Activated CD4-positive, alpha-beta T cell treated with anti-CD3 and anti-CD28 coated beads for 4 hours (primary cell): ENCODE results near the gene ABCA4.

ENCODE experiments used
- DNase-seq, 2 donors: peaks; one replicate each; pipeline ENCODE4 v3.0.0-alpha.2; 2020

Gene ABCA4

DNA sequence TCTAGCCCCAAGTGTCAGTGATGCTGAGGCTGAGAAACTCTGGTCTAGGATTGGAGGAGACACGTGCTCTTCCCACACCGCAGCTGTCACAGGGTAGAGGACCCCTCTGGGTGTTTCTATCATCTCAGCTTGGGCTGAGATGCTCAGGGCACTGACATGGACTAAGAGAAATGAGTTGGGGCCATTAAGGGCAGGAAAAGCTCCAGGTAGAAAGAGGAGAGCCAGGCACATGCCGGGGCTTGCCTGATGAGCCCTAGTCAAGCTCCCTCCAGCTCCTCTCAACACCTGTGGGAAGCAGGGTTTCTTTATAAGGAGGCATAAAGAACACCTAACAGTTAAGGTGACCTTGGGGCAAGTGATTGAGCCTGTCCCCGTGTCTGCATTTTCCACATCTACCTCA lies 17.3 kb downstream of the ABCA4 start:
- DNase-seq: no peak

DNA sequence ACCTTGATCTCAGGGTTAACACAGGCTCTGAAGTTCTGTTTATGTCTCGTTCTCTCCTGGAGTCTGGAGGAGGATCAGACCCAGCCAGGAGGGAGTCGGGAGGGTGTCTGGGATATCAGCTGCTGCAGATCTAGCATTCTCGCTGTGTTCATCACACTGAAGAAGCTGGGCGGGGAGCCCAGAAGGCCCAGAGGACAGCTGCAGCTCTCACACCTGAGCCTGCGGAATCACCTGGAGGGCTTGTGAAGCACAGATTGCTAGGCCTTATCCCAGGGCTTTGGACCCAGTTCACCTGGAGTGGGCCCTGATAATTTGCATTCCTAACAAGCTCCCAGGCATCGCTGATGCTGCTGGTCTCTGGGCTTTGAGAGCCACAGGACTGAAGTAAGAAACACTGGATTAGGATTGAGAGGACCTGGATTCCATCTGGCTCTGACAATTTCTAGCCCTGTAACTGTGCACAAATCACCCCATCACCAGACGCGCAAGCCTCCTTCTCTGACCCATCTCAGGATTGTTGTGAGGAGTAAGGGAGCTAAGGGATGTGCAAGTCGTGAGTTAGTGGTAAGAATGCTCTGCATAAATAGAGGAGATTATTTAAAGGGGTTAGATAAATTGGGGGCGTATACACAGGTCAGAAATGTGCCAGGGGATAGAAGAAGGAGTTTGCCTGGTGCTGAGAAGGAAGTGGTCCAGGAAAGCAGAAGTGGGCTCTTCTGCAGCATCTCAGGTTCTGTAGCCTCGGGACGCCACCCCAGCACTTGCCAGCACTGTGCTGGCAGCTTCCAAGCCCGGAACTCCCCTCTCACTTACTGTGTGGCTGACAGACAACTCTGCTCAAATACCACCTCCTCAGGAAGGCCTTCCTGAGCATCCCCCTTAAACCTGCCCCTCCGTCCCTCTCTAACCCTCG lies 19.1 kb downstream of the ABCA4 start:
- DNase-seq: no peak

DNA sequence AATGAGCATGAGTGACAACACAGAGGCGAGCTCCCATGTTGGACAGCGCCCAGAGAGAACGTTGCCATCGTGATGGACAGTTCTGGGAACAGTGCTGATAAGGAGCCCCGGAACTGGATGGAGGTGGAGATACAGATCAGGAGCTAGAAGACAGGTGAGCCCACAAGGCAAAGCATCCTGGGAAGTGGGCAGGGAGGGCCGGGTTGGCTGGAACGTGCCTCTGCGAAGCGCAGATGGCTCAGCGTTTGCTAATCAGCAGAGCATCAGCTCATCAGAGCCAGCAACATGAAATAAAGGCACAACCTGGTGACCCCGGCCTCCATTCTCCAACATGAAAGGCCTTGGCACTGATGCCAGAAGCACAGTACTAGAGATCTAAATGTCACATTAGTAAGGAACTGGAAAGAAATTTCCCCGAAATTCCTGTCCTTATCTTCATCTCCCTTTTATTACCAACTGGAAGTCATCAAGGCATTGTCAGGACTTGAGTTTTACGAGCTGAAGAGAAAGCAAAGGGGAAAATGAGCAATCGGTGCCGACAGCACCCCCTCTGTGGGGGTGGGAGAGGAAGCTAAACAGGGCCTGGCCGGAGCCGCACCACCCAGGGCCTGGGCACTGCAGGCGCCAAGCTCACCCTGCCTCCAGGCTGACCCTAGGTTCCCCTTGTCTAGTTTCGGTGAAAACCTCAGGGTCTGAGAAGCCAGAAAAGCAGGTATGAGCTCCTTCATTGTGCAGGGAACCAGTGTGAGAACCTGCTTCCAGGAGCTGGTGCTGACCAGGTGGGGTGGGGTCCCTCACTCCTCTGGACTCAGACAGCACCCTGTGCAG lies 19.9 kb downstream of the ABCA4 start:
- no peak for DNase-seq

DNA sequence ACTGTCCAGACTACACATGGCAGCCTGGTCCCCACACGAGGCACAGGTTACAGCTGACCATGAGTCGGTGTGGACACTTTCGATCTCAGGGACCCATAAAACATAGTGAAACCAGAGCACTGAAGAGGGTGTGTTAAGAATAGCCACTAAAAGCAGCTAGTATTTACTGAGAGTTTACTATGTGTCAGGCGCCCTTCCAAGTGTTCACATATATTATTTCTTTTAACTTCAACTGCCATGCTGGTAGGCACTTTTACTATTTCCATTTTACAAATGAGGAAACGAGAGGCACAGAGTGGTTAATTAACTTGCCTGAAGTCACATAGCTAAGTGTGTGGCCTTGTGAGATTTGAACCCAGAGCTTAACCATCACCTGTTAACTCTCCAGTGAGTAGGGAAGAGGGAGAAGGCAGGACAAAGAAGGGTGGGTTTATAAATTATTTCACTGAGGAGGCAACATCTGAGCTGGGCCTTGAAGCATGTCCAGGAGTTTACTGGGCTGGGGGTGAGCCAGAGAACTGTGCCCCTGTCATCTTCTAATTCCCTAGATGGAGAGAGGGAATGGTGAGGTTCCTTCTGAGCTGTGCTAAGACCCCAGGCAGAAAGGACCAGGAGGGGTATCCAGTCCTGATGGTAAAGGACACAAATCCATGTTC lies 20.7 kb downstream of the ABCA4 start:
- DNase-seq: no peak

DNA sequence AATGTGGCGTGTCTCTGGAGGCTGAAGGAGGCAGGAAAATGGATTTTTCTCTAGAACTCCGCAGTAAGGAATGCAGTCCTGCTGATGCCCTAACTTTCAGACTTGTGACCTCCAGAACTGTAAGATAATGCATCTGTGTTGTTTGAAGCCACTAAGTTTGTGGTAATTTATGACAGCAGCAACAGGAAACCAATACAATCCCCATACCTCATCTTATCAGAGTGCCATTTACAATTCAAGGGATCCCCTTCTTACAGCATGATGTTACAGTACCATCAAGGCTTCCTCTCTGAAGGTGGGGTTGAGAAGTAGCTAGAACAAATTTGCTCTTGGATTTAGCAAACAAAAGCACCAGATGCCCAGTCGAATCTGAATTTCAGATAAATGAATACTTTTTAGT lies 21.6 kb downstream of the ABCA4 start:
- no peak for DNase-seq

DNA sequence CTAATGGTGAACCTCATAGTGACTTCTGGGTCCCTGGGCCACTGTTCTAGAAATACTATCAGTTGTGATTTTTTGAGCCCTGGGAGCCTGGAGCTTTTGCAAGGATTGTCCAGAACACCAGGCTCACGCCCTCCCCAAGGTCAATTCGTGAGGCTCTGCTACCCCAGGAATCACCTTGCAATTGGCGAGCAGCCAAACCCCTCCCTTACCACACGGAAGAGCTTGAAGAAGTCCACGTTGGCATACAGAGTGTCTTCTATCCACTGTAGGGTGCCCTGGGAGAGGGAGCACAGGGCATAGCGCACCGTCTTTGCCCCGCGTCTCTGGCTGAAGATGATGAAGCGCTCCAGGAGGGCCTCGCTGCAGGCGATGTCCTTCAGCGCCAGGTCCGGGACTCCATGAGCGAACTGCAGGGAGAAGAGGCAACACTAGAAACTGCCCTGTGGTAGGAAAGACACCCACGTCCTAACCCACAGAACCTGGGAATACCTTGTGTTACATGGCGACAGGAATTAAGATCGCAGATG lies 22.3 kb downstream of the ABCA4 start:
- DNase-seq: no peak

DNA sequence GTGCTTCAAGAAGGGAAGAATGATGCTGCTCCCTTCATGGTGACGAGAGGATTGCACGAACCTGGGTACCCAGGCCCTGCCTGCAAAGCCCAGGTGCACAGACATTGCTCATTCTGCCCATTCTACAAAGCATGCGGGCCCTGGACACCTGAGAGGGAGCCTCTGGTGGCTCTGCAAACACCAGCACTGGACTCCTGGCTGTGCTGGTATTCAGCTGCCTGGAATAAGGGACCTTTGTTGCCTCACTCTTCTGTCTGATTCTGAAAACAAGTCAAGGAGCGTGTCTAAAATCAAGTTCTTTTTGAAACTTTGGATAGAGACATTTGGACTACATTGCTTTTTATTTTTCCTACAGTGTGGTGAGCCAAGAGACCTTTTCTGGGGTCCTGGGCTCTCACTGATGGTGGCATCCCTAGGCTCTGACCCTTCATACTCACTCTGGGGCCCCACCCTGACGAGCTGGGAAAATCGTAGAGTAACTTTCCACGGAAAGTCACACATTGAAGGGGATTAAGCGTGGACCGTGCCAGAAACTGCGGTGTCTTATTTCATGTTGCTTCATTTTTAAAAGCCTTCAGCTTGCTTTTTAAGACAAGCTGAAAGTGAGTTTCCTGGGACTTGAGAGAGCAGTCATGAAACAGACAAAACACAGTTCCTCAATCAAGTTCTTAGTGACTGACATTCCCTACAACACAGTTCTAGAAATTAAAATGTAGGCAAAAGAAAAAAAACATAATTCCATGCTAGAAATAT lies 24.0 kb downstream of the ABCA4 start:
- no peak for DNase-seq

DNA sequence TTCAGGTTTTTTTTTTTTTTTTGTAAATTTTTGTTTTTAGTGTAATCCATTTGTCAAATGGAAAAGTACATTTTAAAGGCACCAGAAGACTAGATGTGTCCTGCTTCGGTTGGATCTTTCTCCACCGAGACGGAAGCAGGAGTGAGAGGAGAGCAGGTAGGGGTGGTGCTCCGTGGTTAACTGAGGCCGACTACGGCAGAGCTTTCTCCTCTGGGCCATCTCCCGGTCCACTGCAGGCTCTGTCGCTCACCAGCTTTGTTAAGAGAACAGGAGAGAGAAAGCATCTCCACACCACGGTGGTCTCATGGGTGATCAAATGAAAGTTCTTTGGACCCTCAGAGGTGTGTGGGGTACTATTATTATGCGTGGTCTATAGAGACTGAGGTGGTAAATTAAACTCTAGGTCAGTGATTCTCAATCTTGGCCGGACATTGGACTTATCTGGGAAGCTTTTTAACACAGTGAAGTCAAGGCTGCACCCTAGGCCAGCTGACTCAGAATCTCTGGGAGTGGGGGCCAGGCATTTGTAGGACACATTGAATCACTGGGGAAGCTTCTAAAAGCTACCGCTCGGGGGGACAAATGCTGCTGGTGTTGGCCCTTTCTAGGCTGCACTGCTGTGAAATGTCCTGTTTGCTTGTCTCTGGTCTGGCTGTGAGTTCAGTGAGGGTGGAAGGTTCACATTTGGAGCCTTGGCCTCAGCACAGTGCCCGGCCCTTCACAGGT lies 25.0 kb downstream of the ABCA4 start:
- DNase-seq: no peak

DNA sequence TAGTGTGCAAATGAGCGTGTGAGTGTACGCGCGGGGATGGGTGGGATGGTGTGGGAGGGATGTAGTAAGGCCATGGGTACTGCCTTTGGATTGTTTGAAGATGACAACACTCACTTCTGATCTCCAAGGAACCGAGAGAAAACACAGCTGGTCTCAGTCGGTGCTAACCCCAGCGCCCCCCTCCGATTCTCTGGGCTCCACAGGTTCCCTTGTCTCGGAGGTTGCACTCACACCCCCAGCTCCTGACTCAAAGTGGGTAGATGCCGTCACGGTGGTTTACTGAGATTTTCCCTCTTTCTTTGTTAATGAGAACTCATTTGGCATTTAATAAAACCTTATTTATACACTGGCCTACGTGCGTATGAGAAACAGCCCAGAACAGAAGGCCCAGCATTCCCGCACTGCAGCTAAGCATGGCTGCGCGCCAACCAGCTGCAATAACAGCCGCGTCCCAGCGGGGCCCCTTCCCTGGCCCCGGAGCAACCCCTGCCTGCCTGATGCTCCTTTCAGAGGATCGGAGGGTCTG lies 25.8 kb downstream of the ABCA4 start:
- no peak for DNase-seq

DNA sequence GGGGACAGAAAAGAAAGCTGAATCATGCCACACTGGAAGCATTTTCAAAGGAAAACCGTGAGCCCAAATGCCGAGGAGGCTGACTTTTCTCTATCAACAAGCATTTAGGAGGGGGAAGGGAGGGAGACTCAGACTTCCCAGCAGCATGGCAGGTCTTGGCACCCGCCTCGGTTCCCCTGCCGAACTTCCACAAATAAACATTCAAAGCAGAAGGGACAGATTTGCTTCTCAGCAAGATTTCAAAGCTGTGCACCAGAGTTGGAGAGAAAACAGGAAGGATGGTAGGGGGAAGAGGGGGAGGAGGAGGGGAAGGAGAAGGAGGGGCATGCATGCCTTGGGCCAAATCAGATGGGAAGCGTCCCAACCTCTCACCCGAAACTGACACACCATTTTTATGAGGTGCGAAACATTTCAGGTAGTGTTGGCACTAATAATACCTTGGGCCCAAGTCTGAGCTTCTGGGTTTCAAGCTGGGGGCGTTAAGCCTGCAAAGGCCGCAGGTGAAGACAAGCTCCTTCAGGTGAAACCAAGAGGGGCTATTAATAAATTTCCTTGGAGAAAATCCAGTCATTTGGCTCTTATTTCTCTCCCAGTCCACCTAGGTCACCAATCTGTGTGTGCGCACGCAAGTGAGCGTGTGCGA lies 26.4 kb downstream of the ABCA4 start:
- DNase-seq: no peak

DNA sequence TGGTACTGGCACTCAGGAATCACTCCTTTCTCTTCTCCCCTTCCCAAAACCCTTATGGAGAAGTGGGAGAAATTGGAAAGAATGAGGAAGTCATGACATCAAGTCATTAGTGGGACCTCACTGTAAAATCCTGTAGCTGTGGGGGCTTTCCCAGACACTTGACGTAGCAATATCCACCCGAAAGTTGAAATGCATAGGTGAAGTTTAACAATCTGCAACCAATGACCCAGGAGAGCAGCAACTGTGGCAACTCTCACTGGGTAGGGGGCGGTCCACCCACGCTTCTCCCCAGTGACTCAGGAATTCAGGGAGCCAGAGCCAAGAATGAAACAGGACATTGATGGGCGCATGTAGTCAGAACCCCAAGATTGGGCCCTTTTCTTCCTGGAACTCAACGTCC lies 27.0 kb downstream of the ABCA4 start:
- DNase-seq: no peak

DNA sequence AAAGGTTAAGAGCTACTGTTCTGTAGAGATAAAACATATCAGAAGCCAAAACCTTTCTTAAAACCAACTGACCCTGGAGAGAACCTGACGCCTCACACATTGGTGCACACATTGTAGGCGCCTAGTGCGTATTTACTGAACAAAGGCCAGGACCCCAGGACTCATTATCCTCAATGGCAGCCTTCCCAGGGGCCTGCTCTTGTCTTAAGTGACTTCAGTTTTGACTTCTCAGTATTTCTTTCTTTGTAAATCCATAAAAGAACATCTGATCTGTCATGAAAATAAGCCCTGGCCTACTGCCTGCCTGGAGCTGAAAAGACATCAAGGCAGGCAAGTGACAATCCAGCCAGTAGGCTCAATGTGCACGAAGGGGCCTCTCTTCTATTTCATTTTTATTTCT lies 27.6 kb downstream of the ABCA4 start:
- DNase-seq: no peak

DNA sequence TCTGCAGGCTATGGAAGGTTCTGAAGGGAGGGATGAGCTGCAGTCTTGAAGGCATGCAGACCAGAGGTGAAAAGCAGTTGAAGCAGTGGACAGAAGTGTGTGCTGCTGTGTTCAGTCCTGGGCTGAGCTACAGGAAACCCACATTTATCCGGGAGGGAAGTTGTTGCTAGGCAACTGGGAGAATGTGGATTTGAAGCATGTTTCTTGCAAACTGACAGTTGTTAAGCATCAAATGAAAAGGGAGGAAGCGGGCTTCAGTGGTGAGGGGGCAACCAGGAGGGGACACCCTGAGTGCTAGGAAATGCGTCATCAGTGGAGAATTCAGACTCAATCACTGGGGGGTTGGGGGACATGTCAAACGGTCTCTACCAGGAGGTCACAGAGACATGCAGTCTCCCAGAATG lies 28.7 kb downstream of the ABCA4 start:
- no peak for DNase-seq

DNA sequence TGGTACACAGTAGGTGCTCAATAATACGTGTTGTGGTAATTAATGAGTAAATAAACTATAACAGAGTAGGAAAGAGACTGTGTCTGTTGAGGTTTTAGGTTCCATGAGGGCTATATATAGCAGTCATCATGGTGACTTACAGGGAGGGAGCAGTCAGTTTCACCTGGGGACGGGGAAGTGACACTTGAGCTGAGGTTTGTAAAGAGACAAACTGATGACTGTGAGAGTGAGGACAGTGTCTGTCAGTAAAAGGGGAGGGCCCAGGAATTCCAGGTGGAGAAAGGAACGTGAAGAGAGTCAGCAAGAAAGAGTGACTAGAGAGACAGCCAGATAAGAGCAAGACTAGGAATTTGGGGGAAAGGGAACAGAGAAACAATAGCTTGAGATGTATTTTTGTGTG lies 30.2 kb downstream of the ABCA4 start:
- DNase-seq: no peak

DNA sequence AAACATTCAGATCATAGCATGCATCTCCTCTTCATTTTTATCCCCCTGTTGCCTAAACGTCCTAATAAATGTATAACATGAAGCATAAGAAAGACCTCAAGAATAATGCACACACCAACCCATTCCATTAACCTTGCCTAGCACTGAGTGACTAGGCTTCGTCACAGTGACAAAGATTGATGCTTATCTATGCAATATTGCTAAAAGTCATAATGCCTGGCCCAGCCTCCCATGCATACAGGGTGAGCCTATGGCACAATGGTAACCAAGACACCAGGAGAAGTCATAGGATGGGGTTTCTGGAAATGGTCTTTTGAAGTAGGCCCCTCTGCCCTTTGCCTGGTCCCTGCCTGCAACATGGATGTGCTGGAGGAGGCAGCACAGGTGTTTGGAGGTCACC lies 33.8 kb downstream of the ABCA4 start:
- DNase-seq: no peak

DNA sequence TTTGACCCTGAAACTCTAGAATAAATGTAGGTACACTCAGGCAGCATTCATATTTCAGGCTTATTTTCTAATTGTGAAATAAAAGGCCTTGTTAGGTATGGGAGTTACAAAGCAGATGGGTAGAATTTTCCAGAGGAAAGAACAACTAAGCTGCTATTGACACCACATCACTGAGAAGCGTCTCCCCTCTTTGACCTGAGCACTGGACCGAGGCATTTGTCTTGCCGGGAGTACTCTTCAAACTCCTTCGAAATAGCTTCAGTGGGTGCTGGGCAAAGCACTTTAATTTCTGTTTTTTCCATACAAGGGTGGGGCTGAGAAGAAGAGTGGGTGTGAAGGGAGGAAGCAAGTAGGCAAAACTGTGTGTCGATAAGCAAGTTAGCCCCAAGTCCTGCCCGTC lies 36.4 kb downstream of the ABCA4 start:
- no peak for DNase-seq

DNA sequence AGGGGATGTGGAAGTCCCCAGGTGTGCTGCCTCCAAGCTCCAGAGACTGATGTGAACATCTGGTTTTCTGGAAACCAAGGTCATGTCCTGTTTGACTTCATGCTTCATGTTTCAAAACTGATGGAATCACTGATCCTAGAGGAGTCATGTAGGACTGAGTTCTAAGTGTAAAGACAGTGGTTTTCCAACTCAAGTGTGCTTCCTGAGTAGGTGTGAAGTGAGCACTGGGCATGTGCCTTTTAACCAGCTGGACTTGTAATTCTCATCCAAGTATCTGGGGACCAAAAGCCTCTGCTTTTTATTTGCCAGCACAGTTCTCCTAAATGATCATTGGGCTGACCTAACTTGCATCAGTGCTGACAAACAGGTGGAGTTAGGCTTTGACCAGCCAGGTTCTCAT lies 36.9 kb downstream of the ABCA4 start:
- DNase-seq: no peak

DNA sequence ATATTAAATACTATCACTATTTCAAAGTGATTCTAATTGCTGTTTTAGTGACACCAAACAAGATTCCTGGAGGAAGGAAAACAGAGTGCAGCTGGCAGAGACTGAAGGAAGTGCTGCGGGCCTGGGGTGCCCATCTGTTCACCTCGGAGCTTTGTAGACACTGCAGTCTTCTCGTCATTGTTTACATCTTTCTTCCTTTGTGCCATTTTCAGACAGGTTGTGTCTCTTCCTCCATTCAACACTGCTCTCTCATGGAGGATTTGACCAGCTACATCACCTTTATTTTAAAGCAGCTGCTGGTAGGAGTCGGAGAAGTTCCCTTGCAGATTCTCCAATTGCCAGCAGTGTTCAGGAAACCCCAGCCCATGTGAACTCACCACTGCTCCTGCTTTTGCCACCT lies 37.3 kb downstream of the ABCA4 start:
- no peak for DNase-seq

DNA sequence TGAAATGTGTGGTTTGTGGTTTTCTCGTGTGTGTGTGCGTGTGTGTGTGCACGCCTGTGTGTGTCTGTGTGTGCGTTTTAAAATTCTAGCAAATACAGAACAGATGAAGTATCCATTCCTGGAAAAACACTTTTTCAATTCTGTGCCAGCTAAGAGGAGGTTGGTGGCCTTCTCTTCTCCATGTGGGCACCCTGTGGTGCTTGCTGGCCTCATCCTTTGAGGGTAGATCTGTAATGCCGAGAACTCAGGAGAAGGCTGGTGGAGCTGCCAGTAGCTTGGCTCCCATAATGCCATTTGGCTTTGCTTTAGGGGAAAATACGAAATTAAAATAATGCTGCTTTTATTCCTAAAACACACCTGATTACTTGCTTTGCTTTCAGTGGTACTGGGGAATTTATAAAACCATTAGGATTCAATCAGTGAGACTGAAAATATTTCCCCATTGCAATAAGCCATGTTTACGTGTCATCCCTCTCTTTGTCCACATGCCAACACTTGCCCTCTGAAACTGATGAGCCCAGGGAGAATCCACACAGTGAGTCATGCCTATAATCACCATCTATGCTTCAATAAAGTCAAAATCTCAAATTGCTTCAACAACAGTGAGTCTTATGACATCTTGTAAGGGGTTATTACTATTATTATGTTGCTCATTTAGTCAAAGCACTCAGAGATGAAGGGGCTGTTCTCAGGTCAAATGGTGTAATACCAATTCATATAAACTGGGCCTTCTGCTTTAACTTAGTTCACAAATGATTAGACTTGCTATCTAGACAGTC lies 39.2 kb downstream of the ABCA4 start:
- DNase-seq: no peak

DNA sequence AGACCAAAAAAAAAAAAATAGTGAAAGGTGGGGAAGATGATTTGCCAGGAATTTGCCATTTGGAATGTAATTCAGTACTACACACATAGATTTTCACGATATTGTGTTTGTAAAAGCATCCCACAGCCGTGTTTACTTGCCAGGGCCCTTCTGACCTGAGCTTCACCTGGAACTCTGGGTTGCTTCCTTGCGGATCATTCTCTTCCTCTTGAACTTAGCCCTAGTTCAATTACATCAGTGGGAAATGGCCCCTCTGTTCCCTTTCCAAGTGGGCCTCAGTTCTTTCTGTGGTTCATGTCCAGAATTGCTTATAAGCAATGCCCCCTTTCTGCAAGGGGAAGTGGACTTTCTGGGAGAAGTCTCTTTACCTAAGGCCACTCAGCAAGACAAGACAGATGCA lies 41.0 kb downstream of the ABCA4 start:
- DNase-seq: no peak
